ENCODE data around the gene SH3GL1. TPM values are rescaled to one million over a fixed set of nuclear protein-coding genes. Genes with fewer than 3 reads are reported as not detected.

Gene SH3GL1
- total and polyA plus RNA-seq, 2 of the 4 experiments (the other 2 are of a cell fraction), result 28.1 to 138 TPM

DNA sequence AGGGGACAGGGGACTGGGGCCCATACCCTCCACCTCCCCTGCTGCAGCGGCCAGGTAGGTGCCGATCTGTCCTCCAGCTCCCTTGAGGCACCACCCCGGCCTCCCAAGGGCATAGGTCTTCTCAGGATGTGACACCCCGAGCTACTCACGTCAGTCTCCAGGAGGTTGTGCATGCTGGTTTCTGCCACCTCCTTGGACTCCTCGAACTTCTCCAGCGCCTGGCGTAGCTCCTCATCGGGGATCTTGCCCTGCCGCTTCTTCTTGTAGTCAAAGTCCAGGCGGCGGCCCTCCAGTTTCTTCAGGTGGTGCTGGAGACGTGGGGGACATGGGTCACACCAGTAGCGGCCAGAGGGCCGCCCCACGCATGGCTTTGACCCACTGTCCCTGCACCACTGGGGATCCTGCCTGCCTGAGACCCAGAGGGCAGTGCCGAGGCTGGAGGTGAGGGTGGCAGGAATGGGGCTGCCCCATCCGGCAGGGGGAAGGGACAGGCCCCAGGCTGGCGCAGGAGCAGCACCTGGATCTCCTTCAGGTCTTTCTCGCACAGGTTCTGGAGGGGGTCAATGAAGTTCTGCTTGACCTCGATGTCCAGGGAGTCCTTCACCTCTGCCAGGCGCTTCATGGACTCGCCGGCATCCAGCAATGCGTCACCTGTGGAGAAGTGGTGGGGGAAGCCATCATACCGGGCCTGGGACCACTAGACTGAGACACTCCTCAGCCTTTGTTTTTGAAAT is 36.6 kb downstream of the SH3GL1 start:
- POLR2A ChIA-PET (ENCODE audit: unreplicated experiment), result no interaction called here
- ATAC-seq (ENCODE audit: low read depth), result no peak
- BruUV-seq (replicated peaks), result no TSS peak

More for the DNA sequence above, 36.6 kb downstream of the SH3GL1 start:
- Histone ChIP-seq H3K56ac (ENCODE audit: extremely low read depth, insufficient read depth, low read length) (no peak overlapping the region), H3K27ac (ENCODE audit: insufficient read depth, low read length) (no peak overlapping the region), H4K5ac (ENCODE audit: low read depth, low read length) (no peak overlapping the region), H3K36me3 (ENCODE audit: control insufficient read depth, insufficient read depth, low read length) (peaks cover 65% of the 10 kb centered on the region), H4K20me1 (ENCODE audit: insufficient read depth, low read length) (peaks cover 23% of the 10 kb centered on the region), H3K4me2 (ENCODE audit: low read depth, low read length) (no peak overlapping the region), H3K9me1 (ENCODE audit: insufficient read depth, low read length) (peaks cover 9% of the 10 kb centered on the region), H3K9ac (ENCODE audit: low read depth, low read length) (no peak overlapping the region), H2AFZ (replicated peaks; ENCODE audit: low read length, poor library complexity) (no peak overlapping the region), H3K4ac (ENCODE audit: low read depth, low read length) (no peak overlapping the region), H3K23ac (ENCODE audit: low read depth, low read length) (no peak overlapping the region), H2BK20ac (ENCODE audit: low read depth, low read length) (no peak overlapping the region), H4K8ac (ENCODE audit: low read depth in 2 of 2, low read length in 2 of 2) (no peak overlapping the region), H3K4me1 (ENCODE audit: control insufficient read depth, insufficient read depth, low read length) (peaks cover 17% of the 10 kb centered on the region), H3K27me3 (ENCODE audit: control insufficient read depth, insufficient read depth, low read length) (no peaks in the 10 kb centered on the region), H4K91ac (ENCODE audit: insufficient read depth, low read depth, low read length) (no peak overlapping the region), H3K79me1 (ENCODE audit: low read depth in 1 of 2, low read length in 2 of 2) (peaks cover 8 to 50% of the 10 kb centered on the region in 2 experiments), H3K18ac (ENCODE audit: low read depth, low read length) (no peak overlapping the region), H3K4me3 (ENCODE audit: insufficient read depth, low read depth, low read length) (no peak overlapping the region), H3K9me3 (ENCODE audit: control insufficient read depth, insufficient read depth, low read length) (no peaks in the 10 kb centered on the region), H2AK5ac (ENCODE audit: low read depth, low read length) (no peak overlapping the region), H2BK15ac (ENCODE audit: low read depth, low read length) (no peak overlapping the region), H2AK9ac (replicated peaks; ENCODE audit: low read depth, low read length, poor library complexity) (no peak overlapping the region), H3K14ac (replicated peaks; ENCODE audit: low read depth, low read length) (no peak overlapping the region), H2BK120ac (ENCODE audit: low read depth, low read length) (no peak overlapping the region), H2BK5ac (ENCODE audit: low read depth, low read length, poor library complexity, severe bottlenecking) (no peak overlapping the region)
- intact Hi-C loops (cut with micrococcal nuclease) (no loop called here), dilution Hi-C loops (cut with HindIII; ENCODE audit: low sequenced_read_pairs, unreplicated experiment) (no loop called here), in situ Hi-C loops (cut with MboI; ENCODE audit: low sequenced_read_pairs) (no loop called here)
- TF ChIP-seq MXI1 (IDR thresholded peaks at IDR 0.05; ENCODE audit: borderline replicate concordance, low read depth, low read length) (no peak), BHLHE40 (IDR thresholded peaks at IDR 0.05; ENCODE audit: low read depth, low read length) (no peak), CTCF (conservative IDR thresholded peaks at IDR 0.05; ENCODE audit: low read depth, low read length) (no peak), MAFK (IDR thresholded peaks at IDR 0.05; ENCODE audit: low read depth, low read length) (no peak), POLR2A (IDR thresholded peaks at IDR 0.05; ENCODE audit: low read depth, low read length) (no peak), RCOR1 (IDR thresholded peaks at IDR 0.05; ENCODE audit: insufficient replicate concordance, low read length) (no peak), RAD21 (IDR thresholded peaks at IDR 0.05; ENCODE audit: low read length) (no peak)
- CTCF ChIA-PET, result interaction anchor here (1.1 kb wide), 1 partner anchor 186 kb away, joined by 5 read pairs; no protein-coding TSS in a partner anchor
- 97% methylated on average over 17 of the region's 26 CpGs; no CpG with 5 or more reads in 1 of the 2 experiments for WGBS, 2 experiments (ENCODE audit: extremely low coverage in 2 of 2, insufficient read length in 1 of 2)
- no peak for DNase-seq

All from IMR-90 (cell line).